Type B pancreatic cell (in vitro differentiated cells): Measurements from ENCODE around the gene KCNJ13. TPM values are rescaled to one million over a fixed set of nuclear protein-coding genes. Genes with fewer than 3 reads are reported as not detected.

ENCODE experiments used
- DNase-seq: peaks from one replicate; pipeline ENCODE4 v3.0.0; 2021; ENCODE audit warnings: mixed read lengths; ENCODE audit not compliant: unreplicated experiment; ENCODE audit errors: extremely low spot score
- H3K27ac Mint-ChIP-seq: 2 replicates; pipeline ENCODE4 v1.8.0; 2021; ENCODE audit warnings: mild to moderate bottlenecking, mixed read lengths
- H3K27me3 Mint-ChIP-seq: 2 replicates; pipeline ENCODE4 v1.8.0; 2021; ENCODE audit warnings: mixed read lengths
- H3K36me3 Mint-ChIP-seq: 2 replicates; pipeline ENCODE4 v1.8.0; 2021; ENCODE audit warnings: mixed read lengths
- H3K4me1 Mint-ChIP-seq: one replicate; pipeline ENCODE4 v1.8.0; 2021; ENCODE audit warnings: mixed read lengths; ENCODE audit not compliant: unreplicated experiment
- H3K4me3 Mint-ChIP-seq: 2 replicates; pipeline ENCODE4 v1.8.0; 2021; ENCODE audit warnings: mild to moderate bottlenecking, mixed read lengths
- H3K9me3 Mint-ChIP-seq: 2 replicates; pipeline ENCODE4 v1.8.0; 2021; ENCODE audit warnings: mixed read lengths
- CTCF ChIP-seq: fragments of 200-600 bp; sonication (generic); conservative IDR thresholded peaks from 2 replicates; pipeline ENCODE4 v1.5.0; 2021; ENCODE audit warnings: antibody characterized with exemption, mild to moderate bottlenecking
- total RNA-seq: library from RNA; stranded (reverse); gene quantifications from 2 replicates; pipeline ENCODE4 v1.2.1, GENCODE V29; 2021; ENCODE audit warnings: low replicate concordance

KCNJ13 gene
- total RNA-seq, 1 donor from 2014 or later = 1.6 TPM

- no peaks in the 10 kb centered on the region for H3K27me3 Mint-ChIP-seq
- peaks cover 8% of the 10 kb centered on the region for H3K36me3 Mint-ChIP-seq
- H3K4me3 Mint-ChIP-seq = no peak overlapping the region
- H3K27ac Mint-ChIP-seq = no peak overlapping the region
- TF ChIP-seq CTCF = no peak
- H3K4me1 Mint-ChIP-seq = no peaks in the 10 kb centered on the region
- H3K9me3 Mint-ChIP-seq = no peaks in the 10 kb centered on the region
- DNase-seq = no peak
These were observed 26.2 kb downstream of the KCNJ13 start for GRCh38 chr2:232750135-232750671.

GRCh38 chr2:232749331-232749730 lies 27.0 kb downstream of the KCNJ13 start:
- H3K36me3 Mint-ChIP-seq = peaks cover 8% of the 10 kb centered on the region
- no peaks in the 10 kb centered on the region for H3K4me1 Mint-ChIP-seq
- H3K4me3 Mint-ChIP-seq = no peak overlapping the region
- no peak overlapping the region for H3K27ac Mint-ChIP-seq
- DNase-seq = no peak
- H3K27me3 Mint-ChIP-seq = no peaks in the 10 kb centered on the region
- H3K9me3 Mint-ChIP-seq = no peaks in the 10 kb centered on the region
- TF ChIP-seq CTCF = no peak

GRCh38 chr2:232748038-232748437 lies 28.3 kb downstream of the KCNJ13 start:
- H3K9me3 Mint-ChIP-seq = no peaks in the 10 kb centered on the region
- no peaks in the 10 kb centered on the region for H3K27me3 Mint-ChIP-seq
- no peak for DNase-seq
- no peaks in the 10 kb centered on the region for H3K4me1 Mint-ChIP-seq
- H3K27ac Mint-ChIP-seq = no peak overlapping the region
- H3K36me3 Mint-ChIP-seq = peaks cover 8% of the 10 kb centered on the region
- no peak for TF ChIP-seq CTCF
- H3K4me3 Mint-ChIP-seq = no peak overlapping the region

- no peak for TF ChIP-seq CTCF
- no peaks in the 10 kb centered on the region for H3K27me3 Mint-ChIP-seq
- H3K36me3 Mint-ChIP-seq = peaks cover 8% of the 10 kb centered on the region
- DNase-seq = no peak
- H3K4me1 Mint-ChIP-seq = no peaks in the 10 kb centered on the region
- no peak overlapping the region for H3K4me3 Mint-ChIP-seq
- peak overlapping the region; percentile 61 for H3K27ac Mint-ChIP-seq
- no peaks in the 10 kb centered on the region for H3K9me3 Mint-ChIP-seq
These were observed 31.4 kb downstream of the KCNJ13 start for GRCh38 chr2:232744963-232745362.

GRCh38 chr2:232741972-232742371 lies 34.4 kb downstream of the KCNJ13 start:
- no peak overlapping the region for H3K4me3 Mint-ChIP-seq
- no peak for TF ChIP-seq CTCF
- no peaks in the 10 kb centered on the region for H3K27me3 Mint-ChIP-seq
- H3K9me3 Mint-ChIP-seq = no peaks in the 10 kb centered on the region
- H3K27ac Mint-ChIP-seq = no peak overlapping the region
- peaks cover 7% of the 10 kb centered on the region for H3K36me3 Mint-ChIP-seq
- DNase-seq = no peak
- no peaks in the 10 kb centered on the region for H3K4me1 Mint-ChIP-seq

- no peak for TF ChIP-seq CTCF
- Mint-ChIP-seq H3K27me3 (no peaks in the 10 kb centered on the region), H3K36me3 (peaks cover 7% of the 10 kb centered on the region), H3K4me1 (no peaks in the 10 kb centered on the region), H3K9me3 (no peaks in the 10 kb centered on the region), H3K27ac (no peak overlapping the region), H3K4me3 (no peak overlapping the region)
- DNase-seq = no peak
These were observed 35.1 kb downstream of the KCNJ13 start for GRCh38 chr2:232741294-232741693.
